ENCODE measurements around the gene ITGA2. TPM values are rescaled to one million over a fixed set of nuclear protein-coding genes. Genes with fewer than 3 reads are reported as not detected.

The ITGA2 gene
- polyA plus RNA-seq, 1 experiment = 71.9 TPM

GRCh38 chr5:53053364-53053763 lies 64.2 kb downstream of the ITGA2 start:
- H3K9me3 ChIP-seq (ENCODE audit: control insufficient read depth, insufficient read depth, low read length) = no peaks in the 10 kb centered on the region
- no peaks in the 10 kb centered on the region for H3K27me3 ChIP-seq (ENCODE audit: control insufficient read depth, insufficient read depth, low read length)
- POLR2A ChIA-PET = no interaction called here
- TF ChIP-seq, protein P1, sequence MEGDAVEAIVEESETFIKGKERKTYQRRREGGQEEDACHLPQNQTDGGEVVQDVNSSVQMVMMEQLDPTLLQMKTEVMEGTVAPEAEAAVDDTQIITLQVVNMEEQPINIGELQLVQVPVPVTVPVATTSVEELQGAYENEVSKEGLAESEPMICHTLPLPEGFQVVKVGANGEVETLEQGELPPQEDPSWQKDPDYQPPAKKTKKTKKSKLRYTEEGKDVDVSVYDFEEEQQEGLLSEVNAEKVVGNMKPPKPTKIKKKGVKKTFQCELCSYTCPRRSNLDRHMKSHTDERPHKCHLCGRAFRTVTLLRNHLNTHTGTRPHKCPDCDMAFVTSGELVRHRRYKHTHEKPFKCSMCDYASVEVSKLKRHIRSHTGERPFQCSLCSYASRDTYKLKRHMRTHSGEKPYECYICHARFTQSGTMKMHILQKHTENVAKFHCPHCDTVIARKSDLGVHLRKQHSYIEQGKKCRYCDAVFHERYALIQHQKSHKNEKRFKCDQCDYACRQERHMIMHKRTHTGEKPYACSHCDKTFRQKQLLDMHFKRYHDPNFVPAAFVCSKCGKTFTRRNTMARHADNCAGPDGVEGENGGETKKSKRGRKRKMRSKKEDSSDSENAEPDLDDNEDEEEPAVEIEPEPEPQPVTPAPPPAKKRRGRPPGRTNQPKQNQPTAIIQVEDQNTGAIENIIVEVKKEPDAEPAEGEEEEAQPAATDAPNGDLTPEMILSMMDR (IDR thresholded peaks at IDR 0.05; ENCODE audit: low read depth, low read length) = no peak
- H3K27ac ChIP-seq (ENCODE audit: low read depth, low read length) = no peak overlapping the region
- CTCF ChIA-PET = no interaction called here
- H3K4me3 ChIP-seq (ENCODE audit: low read depth, low read length) = no peak overlapping the region
- DNase-seq (ENCODE audit: low read depth, low spot score) = no peak

DNA sequence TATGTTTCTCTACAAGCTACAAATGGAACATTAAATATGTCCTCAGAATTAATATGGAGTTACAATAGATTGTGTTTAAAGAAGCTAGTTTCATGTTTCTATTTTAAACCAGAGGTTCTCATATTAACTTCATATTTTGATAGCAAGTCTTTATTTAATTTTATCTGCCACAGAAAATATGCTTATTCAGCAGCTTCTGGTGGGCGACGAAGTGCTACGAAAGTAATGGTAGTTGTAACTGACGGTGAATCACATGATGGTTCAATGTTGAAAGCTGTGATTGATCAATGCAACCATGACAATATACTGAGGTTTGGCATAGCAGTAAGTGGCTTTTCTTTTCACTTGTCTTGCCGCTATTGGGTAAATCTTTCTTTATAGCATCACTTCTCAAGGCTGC lies 66.2 kb downstream of the ITGA2 start:
- no peaks in the 10 kb centered on the region for H3K9me3 ChIP-seq (ENCODE audit: control insufficient read depth, insufficient read depth, low read length)
- CTCF ChIA-PET = interaction anchor here (2.1 to 3.3 kb wide), 3 partner anchors 16 to 107 kb away, joined by 8 to 20 read pairs (median 12); no protein-coding TSS in a partner anchor
- TF ChIP-seq, protein P1 (IDR thresholded peaks at IDR 0.05; ENCODE audit: low read depth, low read length) = no peak
- H3K27ac ChIP-seq (ENCODE audit: low read depth, low read length) = no peak overlapping the region
- H3K4me3 ChIP-seq (ENCODE audit: low read depth, low read length) = no peak overlapping the region
- DNase-seq (ENCODE audit: low read depth, low spot score) = no peak
- POLR2A ChIA-PET = no interaction called here
- no peaks in the 10 kb centered on the region for H3K27me3 ChIP-seq (ENCODE audit: control insufficient read depth, insufficient read depth, low read length)

DNA sequence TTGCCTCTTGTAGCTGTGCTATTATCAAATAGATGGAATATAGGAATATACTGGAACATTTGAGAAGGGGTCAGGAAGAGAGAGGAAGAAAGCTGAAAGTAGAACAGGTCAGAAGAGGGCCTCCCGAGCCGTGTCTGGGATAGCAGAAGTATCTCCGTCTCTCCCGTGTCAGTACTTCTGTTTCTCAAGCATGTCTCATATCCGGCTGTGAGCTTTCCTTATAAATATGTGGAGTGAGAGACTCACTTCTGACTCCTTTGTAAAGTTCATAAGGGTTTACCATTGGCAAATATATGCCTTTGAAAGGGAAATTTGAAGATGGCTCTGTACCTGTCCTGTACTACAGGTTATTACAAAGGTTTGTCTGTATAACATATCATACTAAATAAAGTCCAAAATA lies 70.1 kb downstream of the ITGA2 start:
- ChIA-PET POLR2A (no interaction called here), CTCF (no interaction called here)
- no peak for DNase-seq (ENCODE audit: low read depth, low spot score)
- no peaks in the 10 kb centered on the region for H3K9me3 ChIP-seq (ENCODE audit: control insufficient read depth, insufficient read depth, low read length)
- H3K27ac ChIP-seq (ENCODE audit: low read depth, low read length) = no peak overlapping the region
- H3K27me3 ChIP-seq (ENCODE audit: control insufficient read depth, insufficient read depth, low read length) = no peaks in the 10 kb centered on the region
- TF ChIP-seq, protein P1 (IDR thresholded peaks at IDR 0.05; ENCODE audit: low read depth, low read length) = no peak
- no peak overlapping the region for H3K4me3 ChIP-seq (ENCODE audit: low read depth, low read length)

GRCh38 chr5:53063176-53063575 lies 74.0 kb downstream of the ITGA2 start:
- CTCF ChIA-PET = no interaction called here
- DNase-seq (ENCODE audit: low read depth, low spot score) = no peak
- no peaks in the 10 kb centered on the region for H3K9me3 ChIP-seq (ENCODE audit: control insufficient read depth, insufficient read depth, low read length)
- H3K27me3 ChIP-seq (ENCODE audit: control insufficient read depth, insufficient read depth, low read length) = no peaks in the 10 kb centered on the region
- TF ChIP-seq, protein P1 (IDR thresholded peaks at IDR 0.05; ENCODE audit: low read depth, low read length) = no peak
- H3K4me3 ChIP-seq (ENCODE audit: low read depth, low read length) = no peak overlapping the region
- H3K27ac ChIP-seq (ENCODE audit: low read depth, low read length) = no peak overlapping the region
- POLR2A ChIA-PET = no interaction called here

DNA sequence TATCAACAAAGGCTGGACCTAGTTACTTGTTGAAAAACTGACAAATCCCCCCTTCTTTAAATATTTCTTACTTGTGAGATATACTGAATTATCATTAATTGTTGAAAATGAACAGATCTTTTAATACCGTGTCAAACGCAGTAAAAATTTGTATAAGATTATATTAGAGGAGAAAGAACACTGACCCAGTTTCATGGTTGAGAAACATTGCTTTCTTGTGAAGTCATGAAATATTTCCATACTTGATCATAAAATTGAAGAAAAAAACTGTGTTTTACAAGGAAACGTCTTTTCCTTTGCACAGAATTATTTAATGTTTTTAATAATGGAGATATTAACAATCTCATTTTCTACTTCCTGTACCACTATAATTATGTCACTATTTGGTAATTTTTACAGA lies 74.6 kb downstream of the ITGA2 start:
- H3K4me3 ChIP-seq (ENCODE audit: low read depth, low read length) = no peak overlapping the region
- POLR2A ChIA-PET = no interaction called here

More for the DNA sequence above, 74.6 kb downstream of the ITGA2 start:
- TF ChIP-seq, protein P1 (IDR thresholded peaks at IDR 0.05; ENCODE audit: low read depth, low read length) = no peak
- H3K9me3 ChIP-seq (ENCODE audit: control insufficient read depth, insufficient read depth, low read length) = no peaks in the 10 kb centered on the region
- CTCF ChIA-PET = no interaction called here
- no peak overlapping the region for H3K27ac ChIP-seq (ENCODE audit: low read depth, low read length)
- DNase-seq (ENCODE audit: low read depth, low spot score) = no peak
- no peaks in the 10 kb centered on the region for H3K27me3 ChIP-seq (ENCODE audit: control insufficient read depth, insufficient read depth, low read length)

Data from AG04450 (cell line).